Ishikawa (cell line): Measurements from ENCODE around the gene ECT2.

Experiments
- CEBPB ChIP-seq: IDR thresholded peaks from 2 replicates; pipeline ENCODE4 v1.6.1; 2012
- CREB1 ChIP-seq: IDR thresholded peaks from 2 replicates; pipeline ENCODE4 v1.6.1; 2012; ENCODE audit warnings: low read depth
- EGR1 ChIP-seq: IDR thresholded peaks from 2 replicates; pipeline ENCODE4 v1.6.1; 2012
- EP300 ChIP-seq: IDR thresholded peaks from 2 replicates; pipeline ENCODE4 v1.6.1; 2012; ENCODE audit warnings: borderline replicate concordance
- MAX ChIP-seq: IDR thresholded peaks from 2 replicates; pipeline ENCODE4 v1.6.1; 2012
- NFIC ChIP-seq: IDR thresholded peaks from 2 replicates; pipeline ENCODE4 v1.6.1; 2012
- RAD21 ChIP-seq: IDR thresholded peaks from 2 replicates; pipeline ENCODE4 v1.6.1; 2012; ENCODE audit warnings: low read depth
- YY1 ChIP-seq: IDR thresholded peaks from 2 replicates; pipeline ENCODE4 v1.6.1; 2012; ENCODE audit warnings: low read depth
- TF ChIP-seq, protein P1 (sequence below): IDR thresholded peaks from 2 replicates; pipeline ENCODE4 v1.6.1; 2012; ENCODE audit warnings: low read depth, mild to moderate bottlenecking
- TF ChIP-seq, protein P2 (sequence below): IDR thresholded peaks from 2 replicates; pipeline ENCODE4 v1.6.1; 2012

DNA sequence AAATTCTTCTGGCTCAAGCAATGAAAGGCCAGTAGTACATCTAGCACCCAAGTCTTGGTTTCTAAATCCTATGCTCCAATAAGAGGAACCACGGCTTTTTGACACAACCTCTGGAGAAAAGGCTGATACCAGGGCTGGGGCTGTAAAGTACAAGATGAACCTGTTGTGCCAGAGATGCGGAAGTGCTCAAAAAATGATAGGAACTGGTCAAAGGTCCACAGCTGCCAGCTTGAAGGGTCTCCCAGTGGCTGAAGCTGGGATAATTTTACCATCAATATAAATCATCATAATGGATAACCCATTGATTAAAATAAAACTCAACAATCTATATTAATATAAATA lies 39.1 kb upstream of the ECT2 start:
- TF ChIP-seq MAX: no peak
- TF ChIP-seq, protein P1, sequence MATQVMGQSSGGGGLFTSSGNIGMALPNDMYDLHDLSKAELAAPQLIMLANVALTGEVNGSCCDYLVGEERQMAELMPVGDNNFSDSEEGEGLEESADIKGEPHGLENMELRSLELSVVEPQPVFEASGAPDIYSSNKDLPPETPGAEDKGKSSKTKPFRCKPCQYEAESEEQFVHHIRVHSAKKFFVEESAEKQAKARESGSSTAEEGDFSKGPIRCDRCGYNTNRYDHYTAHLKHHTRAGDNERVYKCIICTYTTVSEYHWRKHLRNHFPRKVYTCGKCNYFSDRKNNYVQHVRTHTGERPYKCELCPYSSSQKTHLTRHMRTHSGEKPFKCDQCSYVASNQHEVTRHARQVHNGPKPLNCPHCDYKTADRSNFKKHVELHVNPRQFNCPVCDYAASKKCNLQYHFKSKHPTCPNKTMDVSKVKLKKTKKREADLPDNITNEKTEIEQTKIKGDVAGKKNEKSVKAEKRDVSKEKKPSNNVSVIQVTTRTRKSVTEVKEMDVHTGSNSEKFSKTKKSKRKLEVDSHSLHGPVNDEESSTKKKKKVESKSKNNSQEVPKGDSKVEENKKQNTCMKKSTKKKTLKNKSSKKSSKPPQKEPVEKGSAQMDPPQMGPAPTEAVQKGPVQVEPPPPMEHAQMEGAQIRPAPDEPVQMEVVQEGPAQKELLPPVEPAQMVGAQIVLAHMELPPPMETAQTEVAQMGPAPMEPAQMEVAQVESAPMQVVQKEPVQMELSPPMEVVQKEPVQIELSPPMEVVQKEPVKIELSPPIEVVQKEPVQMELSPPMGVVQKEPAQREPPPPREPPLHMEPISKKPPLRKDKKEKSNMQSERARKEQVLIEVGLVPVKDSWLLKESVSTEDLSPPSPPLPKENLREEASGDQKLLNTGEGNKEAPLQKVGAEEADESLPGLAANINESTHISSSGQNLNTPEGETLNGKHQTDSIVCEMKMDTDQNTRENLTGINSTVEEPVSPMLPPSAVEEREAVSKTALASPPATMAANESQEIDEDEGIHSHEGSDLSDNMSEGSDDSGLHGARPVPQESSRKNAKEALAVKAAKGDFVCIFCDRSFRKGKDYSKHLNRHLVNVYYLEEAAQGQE: no peak
- no peak for TF ChIP-seq RAD21
- TF ChIP-seq, protein P2, sequence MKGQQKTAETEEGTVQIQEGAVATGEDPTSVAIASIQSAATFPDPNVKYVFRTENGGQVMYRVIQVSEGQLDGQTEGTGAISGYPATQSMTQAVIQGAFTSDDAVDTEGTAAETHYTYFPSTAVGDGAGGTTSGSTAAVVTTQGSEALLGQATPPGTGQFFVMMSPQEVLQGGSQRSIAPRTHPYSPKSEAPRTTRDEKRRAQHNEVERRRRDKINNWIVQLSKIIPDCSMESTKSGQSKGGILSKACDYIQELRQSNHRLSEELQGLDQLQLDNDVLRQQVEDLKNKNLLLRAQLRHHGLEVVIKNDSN: no peak
- no peak for TF ChIP-seq YY1
- no peak for TF ChIP-seq EGR1
- TF ChIP-seq CEBPB: no peak
- TF ChIP-seq NFIC: no peak
- no peak for TF ChIP-seq CREB1
- TF ChIP-seq EP300: no peak
